ENCODE data around the gene MMADHC.

The MMADHC gene

DNA sequence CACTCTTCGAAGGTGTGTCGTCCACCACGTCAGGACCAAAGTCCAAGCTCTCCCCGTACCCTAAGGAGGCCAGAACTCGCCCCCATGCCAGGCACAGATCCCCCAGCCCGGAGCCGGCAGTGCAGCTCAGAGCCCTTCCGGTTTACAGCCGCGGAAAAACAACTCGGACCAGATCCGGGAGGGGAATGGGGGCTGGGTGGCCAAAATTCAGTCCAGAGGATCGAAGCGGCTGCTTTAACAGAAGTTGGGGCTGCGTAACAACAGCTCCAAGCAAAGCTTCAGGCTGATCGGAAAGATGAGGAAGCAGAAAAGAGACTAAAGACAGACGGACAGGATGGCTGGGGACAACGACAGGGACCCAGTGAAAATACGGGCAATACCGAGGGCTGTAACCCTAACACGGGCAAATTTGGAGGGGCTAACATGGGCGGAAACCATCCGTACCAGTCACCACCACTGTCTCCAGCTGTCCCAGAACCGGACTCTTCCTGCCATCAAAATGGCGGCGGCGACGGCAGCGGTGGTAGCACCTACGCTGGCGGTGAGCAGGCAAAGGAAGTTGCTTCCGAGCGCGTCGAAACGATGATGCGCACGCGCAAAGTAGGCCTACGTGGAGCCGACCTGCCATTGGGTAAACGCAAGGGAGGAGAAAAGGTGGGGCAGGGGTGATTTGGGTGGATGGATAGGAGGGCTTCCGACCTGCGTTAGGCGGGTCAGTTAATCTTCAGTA is at the start of gene MMADHC:
Gene MMADHC (minus strand): TSS at position 556 of the 730 bp plus-strand sequence. CDS start 678 bp downstream, outside the sequence.
- FAIRE-seq: peak; percentile 85

GRCh38 chr2:149634103-149634502 is 46.5 kb upstream of the MMADHC start:
- FAIRE-seq: no peak

GRCh38 chr2:149630445-149630844 is 42.9 kb upstream of the MMADHC start:
- FAIRE-seq: no peak

DNA sequence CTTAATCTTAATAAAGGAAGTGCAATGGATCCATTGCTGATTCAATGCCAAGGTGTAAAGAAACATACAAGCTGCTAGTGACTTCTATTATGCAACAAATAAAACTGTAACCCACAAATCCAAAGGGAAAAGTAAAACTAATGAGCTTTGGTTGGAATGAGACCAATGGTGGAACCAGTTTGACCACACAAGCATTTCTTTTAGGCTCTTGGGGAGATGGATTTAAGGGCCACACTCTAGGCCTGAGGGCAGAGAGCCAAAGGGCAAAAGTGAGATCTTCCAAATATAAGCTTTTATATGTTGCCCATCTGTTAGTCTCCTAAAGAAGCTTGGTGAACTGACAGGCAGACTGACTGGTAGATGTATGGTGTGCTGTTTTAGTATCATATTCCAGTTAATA is 41.5 kb upstream of the MMADHC start:
- no peak for FAIRE-seq

GRCh38 chr2:149627111-149627801 is 39.7 kb upstream of the MMADHC start:
- FAIRE-seq: no peak

- FAIRE-seq: no peak
Measured at GRCh38 chr2:149625671-149626070, 38.1 kb upstream of the MMADHC start.

DNA sequence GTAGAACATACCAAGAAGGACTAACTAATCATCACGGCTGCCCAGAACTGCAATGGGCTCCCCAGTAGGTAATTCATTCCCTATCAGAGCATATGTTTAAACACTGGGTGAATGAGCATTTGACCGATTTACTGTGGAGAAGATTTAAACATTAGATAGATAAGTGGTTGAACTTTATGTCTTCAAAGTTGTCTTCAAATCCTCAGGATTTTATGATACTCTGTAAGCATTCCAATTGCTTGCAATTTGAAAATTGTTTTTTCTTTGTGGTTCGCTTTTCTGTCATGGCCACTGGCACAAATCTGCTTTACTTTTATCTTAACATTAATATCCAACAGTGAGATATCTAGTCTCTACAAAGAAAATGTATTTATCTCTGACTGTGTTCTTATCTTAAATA is 37.7 kb upstream of the MMADHC start:
- FAIRE-seq: no peak

DNA sequence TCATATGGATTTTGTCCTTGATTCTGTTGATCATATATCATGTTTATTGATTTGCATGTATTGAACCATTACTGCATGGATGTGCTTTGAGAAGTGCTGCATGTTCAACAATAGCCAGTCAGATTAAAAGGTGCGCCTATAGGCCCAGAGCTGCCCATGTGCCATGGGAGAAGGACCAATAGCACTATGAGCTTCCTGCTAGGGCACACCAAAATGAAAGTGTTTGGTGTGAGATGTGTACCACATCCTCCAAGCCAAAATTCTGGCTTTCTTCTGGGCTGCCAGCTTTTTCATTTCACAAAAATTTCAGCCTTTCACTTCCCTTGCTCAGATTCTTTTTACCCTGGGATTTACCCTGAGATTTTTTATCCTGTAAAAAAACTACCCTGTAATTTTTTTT is 34.8 kb upstream of the MMADHC start:
- no peak for FAIRE-seq

DNA sequence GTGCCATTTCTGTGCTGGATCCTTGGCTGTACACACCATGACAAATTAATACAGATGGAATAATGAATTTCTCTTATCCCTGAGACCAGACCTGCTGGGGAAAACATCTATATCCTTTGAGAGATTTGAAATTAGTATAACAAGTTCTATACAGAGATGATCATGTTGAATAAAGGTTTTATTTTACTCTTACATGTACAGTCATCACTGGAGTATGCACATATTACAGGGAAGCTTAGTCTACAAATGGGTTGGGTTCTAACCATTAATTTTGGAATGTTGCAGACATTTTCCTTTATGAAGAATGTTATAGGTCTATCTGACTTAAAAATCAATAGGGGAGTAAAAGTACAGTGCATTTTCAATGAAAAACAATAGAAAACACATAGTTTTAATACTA is 29.9 kb upstream of the MMADHC start:
- no peak for FAIRE-seq

DNA sequence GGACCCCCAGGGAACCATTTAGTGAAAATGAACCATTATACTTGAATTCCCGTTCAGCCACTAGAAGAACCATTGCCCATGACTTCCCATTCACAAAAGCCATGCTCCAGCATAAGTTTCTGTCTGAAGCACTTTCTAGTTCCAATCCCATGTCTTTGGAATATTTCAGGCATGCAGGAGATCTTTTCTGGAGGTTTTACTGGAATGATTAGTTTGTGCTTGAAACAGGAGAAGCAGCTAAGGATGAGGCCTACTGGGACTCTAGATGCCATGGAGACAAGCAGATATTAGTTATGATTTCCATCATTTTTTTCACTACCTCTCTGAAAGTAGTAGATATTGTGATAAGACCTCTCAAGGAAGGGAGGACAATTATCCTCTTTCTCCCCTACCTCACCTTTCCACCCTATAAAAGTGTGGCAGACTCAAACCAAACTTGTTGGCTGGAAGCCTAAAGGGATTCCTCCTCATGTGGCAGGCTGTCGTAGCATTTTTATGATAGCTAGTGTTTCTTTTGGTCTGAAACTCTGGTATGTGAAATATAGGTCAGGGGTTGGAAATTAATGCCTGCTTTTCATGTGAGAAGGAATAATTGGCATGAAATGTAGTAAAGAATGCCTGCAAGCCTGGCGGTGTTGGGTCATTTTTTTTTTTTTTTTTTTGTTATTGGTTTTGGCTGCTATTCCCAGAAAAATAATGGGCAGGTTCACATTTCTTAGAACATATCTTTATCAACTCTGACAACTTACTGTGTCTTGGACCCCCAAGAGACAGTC is 29.3 kb upstream of the MMADHC start:
- FAIRE-seq: no peak

DNA sequence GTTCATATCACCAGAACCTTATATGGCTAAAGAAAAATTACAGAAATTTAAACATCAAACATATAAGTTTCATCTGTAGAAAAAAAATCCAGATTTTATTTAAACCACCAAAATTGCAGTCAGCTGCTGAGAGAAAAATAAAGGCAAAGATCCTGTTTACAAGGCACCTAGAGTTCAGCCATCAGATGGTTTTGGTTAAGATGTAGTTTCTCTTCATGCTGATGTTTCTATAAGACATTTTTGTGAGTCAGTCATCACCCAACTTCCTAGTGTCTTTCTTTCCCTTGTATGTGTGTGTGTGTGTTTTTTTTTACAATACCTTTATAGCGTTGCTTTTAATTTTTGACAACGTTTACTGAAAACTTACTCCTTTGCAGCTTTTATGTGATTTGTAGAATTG is 26.1 kb upstream of the MMADHC start:
- FAIRE-seq: no peak

- no peak for FAIRE-seq
Measured at GRCh38 chr2:149612122-149612521, 24.5 kb upstream of the MMADHC start.

DNA sequence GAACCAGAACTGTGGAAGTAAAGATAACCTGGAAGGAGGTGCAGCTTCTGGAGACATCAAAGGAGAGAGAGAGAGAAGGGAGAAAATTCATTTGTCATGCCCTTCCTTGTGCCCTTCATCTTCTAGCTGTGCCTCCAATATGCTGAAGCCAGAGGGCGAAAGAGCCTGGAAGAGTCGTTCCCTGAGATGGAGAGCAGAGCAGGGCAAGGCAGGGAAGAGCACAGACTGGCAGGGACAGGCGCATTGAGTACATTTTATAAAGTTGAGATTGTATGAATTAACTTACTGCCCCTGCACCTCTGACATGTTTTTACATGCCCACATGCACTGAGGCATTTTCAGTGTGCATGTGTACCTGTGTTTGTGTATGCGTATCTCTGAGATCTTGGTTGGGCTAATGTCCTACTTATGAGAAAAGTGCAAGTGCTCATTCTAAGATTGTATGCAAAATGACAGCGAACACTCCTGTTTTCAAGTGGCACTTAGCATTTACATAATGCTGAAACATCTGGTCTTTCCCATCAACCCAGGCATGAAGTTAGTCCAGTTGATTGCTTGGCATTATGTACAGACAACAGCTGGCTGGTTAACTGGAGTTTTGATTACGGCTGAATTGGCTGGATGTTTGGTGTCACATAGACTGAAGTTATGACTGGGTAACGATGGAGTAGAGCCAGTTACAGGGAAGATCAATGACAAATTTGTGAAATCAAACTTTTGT is 23.7 kb upstream of the MMADHC start:
- FAIRE-seq: no peak

- FAIRE-seq: no peak
Measured at GRCh38 chr2:149606251-149606811, 18.8 kb upstream of the MMADHC start.

- no peak for FAIRE-seq
Measured at GRCh38 chr2:149603248-149603647, 15.7 kb upstream of the MMADHC start.

- FAIRE-seq: no peak
Measured at GRCh38 chr2:149601141-149601796, 13.7 kb upstream of the MMADHC start.

- peak; percentile 92 for FAIRE-seq
Measured at GRCh38 chr2:149597668-149598326, 10.2 kb upstream of the MMADHC start.

DNA sequence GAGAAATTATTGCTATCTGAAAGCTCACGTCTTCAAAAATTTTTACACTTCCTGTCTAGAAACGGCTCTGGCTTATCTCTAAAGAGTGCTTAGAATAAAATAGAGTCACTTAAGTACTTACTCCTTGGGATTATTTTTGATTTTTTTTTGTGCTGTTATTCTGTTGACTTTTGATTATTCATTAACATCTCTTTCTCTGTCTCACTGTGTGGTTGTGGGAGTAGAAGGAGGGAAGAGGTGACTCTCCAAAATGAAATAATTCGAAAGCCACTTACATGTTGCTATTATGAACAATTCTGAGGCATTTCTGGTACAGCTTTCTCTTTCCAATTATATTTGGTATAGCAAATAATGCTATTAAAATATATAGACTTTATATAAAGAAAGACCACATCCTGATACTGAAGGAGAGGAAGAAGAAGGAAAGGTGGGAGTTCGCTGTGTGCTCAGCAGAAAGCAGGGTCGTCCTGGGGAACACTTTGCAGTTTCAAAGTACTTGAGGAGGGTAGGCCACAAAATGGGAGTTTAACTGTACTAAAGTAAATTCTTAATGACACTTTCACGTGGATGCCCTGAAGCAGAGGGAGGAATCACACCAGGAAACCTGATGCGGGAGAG is 9.6 kb upstream of the MMADHC start:
- FAIRE-seq: no peak

DNA sequence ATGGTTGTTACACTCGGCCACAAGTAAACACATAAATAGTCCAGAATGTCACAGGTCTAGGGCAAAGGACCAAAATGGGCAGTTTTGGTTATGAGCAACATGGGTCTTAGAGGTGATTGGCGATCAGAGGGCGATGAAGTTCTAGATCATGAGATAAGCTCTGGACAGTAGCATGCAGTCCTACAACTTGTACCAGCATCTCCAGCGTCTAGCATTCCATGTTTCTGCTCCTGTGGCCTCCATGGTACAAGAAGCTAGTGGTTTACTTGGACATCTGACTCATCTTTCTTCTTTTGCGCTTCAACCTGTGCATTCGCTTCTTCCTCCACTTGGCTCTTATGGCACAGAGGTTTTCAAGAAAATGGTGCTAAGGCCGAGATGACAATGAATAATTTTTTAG is 8.9 kb upstream of the MMADHC start:
- FAIRE-seq: no peak

DNA sequence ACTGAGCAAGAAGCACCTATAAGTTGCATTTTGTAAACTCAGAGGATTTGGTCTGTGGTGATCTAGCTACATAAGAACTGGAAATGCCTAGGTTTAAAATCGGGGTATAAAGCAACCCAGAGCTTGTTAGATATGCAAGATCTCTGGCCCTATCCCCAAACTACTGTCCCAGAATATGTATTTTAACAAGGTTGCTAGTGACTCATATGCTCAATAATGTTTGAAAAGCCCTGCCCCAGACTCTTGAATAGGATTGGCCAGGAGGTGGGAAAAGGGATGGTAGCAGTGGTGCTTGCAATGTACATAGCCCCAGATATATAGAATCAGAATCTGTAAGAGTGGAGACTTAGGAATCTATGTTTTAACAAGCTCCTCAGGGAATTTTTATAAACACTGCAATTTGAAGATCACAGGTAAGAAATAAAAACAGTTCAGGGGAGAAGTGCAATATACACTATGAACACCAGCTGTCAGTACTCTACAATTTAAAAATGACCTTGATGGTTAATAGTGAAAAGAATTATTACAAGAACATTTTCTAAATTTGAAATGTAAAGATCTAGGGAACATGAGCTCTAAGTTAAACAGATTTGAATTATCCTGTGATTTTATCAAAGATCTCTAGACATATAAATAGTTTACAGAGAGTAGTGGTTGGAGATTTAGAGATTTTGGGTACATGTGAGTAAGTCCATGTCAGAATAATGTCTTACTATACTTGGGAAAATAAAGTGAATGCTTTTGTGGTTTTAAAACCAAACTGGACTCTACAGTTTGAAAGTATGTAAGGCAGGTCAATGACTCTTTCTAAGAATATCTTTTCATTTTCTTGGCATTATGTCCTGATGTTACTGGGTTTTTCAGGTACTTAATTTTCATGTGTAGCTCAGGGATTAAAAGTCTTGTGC is 7.7 kb upstream of the MMADHC start:
- FAIRE-seq: no peak

Measured in endometrium (tissue), 2 donors.